Measurements from ENCODE around the gene A3GALT2.

DNA sequence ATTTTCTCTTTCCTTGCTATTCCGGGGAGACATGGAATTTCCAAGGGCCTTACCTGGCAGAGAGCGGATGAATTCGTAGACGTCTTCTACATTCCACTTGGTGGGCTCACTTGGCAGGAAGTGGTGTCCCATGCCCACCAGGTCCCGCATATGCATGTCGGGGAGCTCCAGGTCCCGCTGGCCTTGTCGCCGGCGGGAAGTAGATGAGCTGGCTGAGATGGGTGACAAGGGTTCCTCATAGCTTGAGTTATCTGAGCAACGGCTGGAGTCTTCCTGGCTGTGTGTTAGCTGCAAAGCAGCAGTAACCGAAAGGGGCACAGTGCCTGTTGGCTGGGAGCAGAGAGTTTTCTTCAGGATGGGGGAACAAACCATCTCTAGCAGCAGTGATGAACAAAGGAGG lies 7.9 kb upstream of the A3GALT2 start:
- TF ChIP-seq, protein P1, sequence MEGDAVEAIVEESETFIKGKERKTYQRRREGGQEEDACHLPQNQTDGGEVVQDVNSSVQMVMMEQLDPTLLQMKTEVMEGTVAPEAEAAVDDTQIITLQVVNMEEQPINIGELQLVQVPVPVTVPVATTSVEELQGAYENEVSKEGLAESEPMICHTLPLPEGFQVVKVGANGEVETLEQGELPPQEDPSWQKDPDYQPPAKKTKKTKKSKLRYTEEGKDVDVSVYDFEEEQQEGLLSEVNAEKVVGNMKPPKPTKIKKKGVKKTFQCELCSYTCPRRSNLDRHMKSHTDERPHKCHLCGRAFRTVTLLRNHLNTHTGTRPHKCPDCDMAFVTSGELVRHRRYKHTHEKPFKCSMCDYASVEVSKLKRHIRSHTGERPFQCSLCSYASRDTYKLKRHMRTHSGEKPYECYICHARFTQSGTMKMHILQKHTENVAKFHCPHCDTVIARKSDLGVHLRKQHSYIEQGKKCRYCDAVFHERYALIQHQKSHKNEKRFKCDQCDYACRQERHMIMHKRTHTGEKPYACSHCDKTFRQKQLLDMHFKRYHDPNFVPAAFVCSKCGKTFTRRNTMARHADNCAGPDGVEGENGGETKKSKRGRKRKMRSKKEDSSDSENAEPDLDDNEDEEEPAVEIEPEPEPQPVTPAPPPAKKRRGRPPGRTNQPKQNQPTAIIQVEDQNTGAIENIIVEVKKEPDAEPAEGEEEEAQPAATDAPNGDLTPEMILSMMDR (conservative IDR thresholded peaks at IDR 0.05) = no peak
- no peak for TF ChIP-seq EZH2 (IDR thresholded peaks at IDR 0.05; ENCODE audit: low read depth)

Data from PC-9 (cell line).